Suprapubic skin (tissue), 4 donors: ENCODE measurements around the gene COL25A1. TPM values are rescaled to one million over a fixed set of nuclear protein-coding genes. Genes with fewer than 3 reads are reported as not detected.

Experiments
- DNase-seq, 2 donors: peaks; one replicate each; pipeline ENCODE4 v3.0.0-alpha.2; 2019; ENCODE audit warnings: low spot score in 2 of 2
- H3K27ac ChIP-seq: fragments of 200-600 bp; sonication (generic); one replicate; pipeline ENCODE4 v1.5.1; 2019
- H3K27me3 ChIP-seq: fragments of 200-600 bp; sonication (generic); one replicate; pipeline ENCODE4 v1.5.1; 2019
- H3K36me3 ChIP-seq: fragments of 200-600 bp; sonication (generic); one replicate; pipeline ENCODE4 v1.5.1; 2019
- H3K4me1 ChIP-seq: fragments of 200-600 bp; sonication (generic); one replicate; pipeline ENCODE4 v1.5.1; 2019
- H3K4me3 ChIP-seq: fragments of 200-600 bp; sonication (generic); one replicate; pipeline ENCODE4 v1.5.1; 2019; ENCODE audit warnings: mild to moderate bottlenecking
- H3K9me3 ChIP-seq: fragments of 200-600 bp; sonication (generic); one replicate; pipeline ENCODE4 v1.5.1; 2019
- CTCF ChIP-seq, 2 donors: fragments of 200-600 bp in 1 of 2; fragments of 450-650 bp in 1 of 2; sonication (generic) in 1 of 2; IDR thresholded peaks; one replicate each; pipeline ENCODE4 v1.5.1; 2016 to 2019; ENCODE audit warnings: antibody characterized with exemption in 2 of 2, mild to moderate bottlenecking in 1 of 2, moderate library complexity in 1 of 2
- EP300 ChIP-seq: sonication (generic); formaldehyde crosslinking; IDR thresholded peaks from one replicate; pipeline ENCODE4 v1.6.1; 2017; ENCODE audit warnings: antibody characterized with exemption
- POLR2A ChIP-seq, 2 donors: fragments of 450-650 bp; IDR thresholded peaks; one replicate each; pipeline ENCODE4 v1.6.1; 2017; ENCODE audit warnings: antibody characterized with exemption in 2 of 2, mild to moderate bottlenecking in 2 of 2, moderate library complexity in 2 of 2
- POLR2AphosphoS5 ChIP-seq, 3 donors: sonication (generic); formaldehyde crosslinking; IDR thresholded peaks; one replicate each; pipeline ENCODE4 v1.6.1; 2017; ENCODE audit warnings: antibody characterized with exemption in 3 of 3
- WGBS: methylation state at CpG from one replicate; pipeline ENCODE4 v1.1.5; 2018; 5-methylcytosine and 5-hydroxymethylcytosine counted together
- total RNA-seq, 4 donors: library from RNA; depleted of rRNA; stranded (reverse); fragments of >200 nt; gene quantifications; one replicate each; pipeline ENCODE4 v1.1.0, GENCODE V29; 2016

The COL25A1 gene
- total RNA-seq, 4 donors from 2014 or later: 0.30 to 1.4 (median 1.0) TPM

GRCh38 chr4:108831886-108832285 is 470.6 kb downstream of the COL25A1 start:
- Histone ChIP-seq H3K4me3 (no peak overlapping the region), H3K4me1 (no peaks in the 10 kb centered on the region), H3K27me3 (no peaks in the 10 kb centered on the region), H3K27ac (no peak overlapping the region), H3K36me3 (no peaks in the 10 kb centered on the region), H3K9me3 (no peaks in the 10 kb centered on the region)
- TF ChIP-seq CTCF (IDR thresholded peaks at IDR 0.05) (no peak), POLR2A (IDR thresholded peaks at IDR 0.05) (no peak), EP300 (no peak), POLR2AphosphoS5 (IDR thresholded peaks at IDR 0.05) (no peak)
- 24% methylated on average over 3 of the region's 3 CpGs for WGBS
- DNase-seq: no peak

- 96% methylated on average over 1 of the region's 1 CpG for WGBS
- DNase-seq: no peak
- no peak for TF ChIP-seq POLR2AphosphoS5 (IDR thresholded peaks at IDR 0.05)
- no peak for TF ChIP-seq POLR2A (IDR thresholded peaks at IDR 0.05)
- no peak for TF ChIP-seq EP300
- TF ChIP-seq CTCF (IDR thresholded peaks at IDR 0.05): no peak
Observed at GRCh38 chr4:108831291-108831690, 471.2 kb downstream of the COL25A1 start.

GRCh38 chr4:108830509-108831244 is 471.8 kb downstream of the COL25A1 start:
- no peak for TF ChIP-seq EP300
- no peak for TF ChIP-seq CTCF (IDR thresholded peaks at IDR 0.05)
- TF ChIP-seq POLR2AphosphoS5 (IDR thresholded peaks at IDR 0.05): no peak
- TF ChIP-seq POLR2A (IDR thresholded peaks at IDR 0.05): no peak
- no peaks in the 10 kb centered on the region for H3K27me3 ChIP-seq
- H3K4me1 ChIP-seq: no peaks in the 10 kb centered on the region
- no peaks in the 10 kb centered on the region for H3K36me3 ChIP-seq
- no peaks in the 10 kb centered on the region for H3K9me3 ChIP-seq
- 39% methylated on average over 4 of the region's 4 CpGs for WGBS
- DNase-seq: no peak
- no peak overlapping the region for H3K4me3 ChIP-seq
- no peak overlapping the region for H3K27ac ChIP-seq

More at GRCh38 chr4:108831291-108831690, 471.2 kb downstream of the COL25A1 start:
- Histone ChIP-seq H3K36me3 (no peaks in the 10 kb centered on the region), H3K27me3 (no peaks in the 10 kb centered on the region), H3K4me3 (no peak overlapping the region), H3K9me3 (no peaks in the 10 kb centered on the region), H3K27ac (no peak overlapping the region), H3K4me1 (no peaks in the 10 kb centered on the region)

DNA sequence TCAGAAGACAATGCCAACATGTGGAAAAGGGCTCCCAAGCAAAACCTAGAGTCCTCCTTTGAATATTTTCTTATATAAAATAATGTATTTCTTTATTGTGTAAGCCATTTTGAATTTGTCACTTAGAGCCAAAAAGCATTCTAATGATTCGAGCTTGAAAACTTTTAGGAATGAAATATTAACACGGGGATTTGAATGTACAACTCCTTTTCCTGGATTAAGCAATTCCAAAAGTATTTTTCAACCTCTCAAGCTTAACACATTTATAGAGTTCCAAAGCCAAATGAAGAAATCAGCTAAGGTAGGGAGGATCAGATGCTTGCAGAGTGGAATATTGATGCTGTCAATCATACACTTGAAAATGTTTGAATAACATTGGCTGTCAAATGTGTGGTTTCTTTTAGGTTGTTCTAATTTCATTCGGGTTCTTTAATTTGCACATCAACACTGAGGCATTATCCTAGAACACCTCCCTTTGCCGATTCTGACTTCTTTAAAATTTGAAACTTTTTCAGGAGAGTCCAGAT is 472.4 kb downstream of the COL25A1 start:
- no peaks in the 10 kb centered on the region for H3K27me3 ChIP-seq
- no peak for TF ChIP-seq POLR2AphosphoS5 (IDR thresholded peaks at IDR 0.05)
- no peak for TF ChIP-seq CTCF (IDR thresholded peaks at IDR 0.05)
- TF ChIP-seq EP300: no peak
- no peak for TF ChIP-seq POLR2A (IDR thresholded peaks at IDR 0.05)
- H3K27ac ChIP-seq: no peak overlapping the region
- H3K4me3 ChIP-seq: no peak overlapping the region
- H3K9me3 ChIP-seq: no peaks in the 10 kb centered on the region
- no peaks in the 10 kb centered on the region for H3K36me3 ChIP-seq
- no peaks in the 10 kb centered on the region for H3K4me1 ChIP-seq
- WGBS: 69% methylated on average over 4 of the region's 4 CpGs
- DNase-seq: no peak

GRCh38 chr4:108828620-108829019 is 473.8 kb downstream of the COL25A1 start:
- no peak for TF ChIP-seq EP300
- no peak for TF ChIP-seq CTCF (IDR thresholded peaks at IDR 0.05)
- TF ChIP-seq POLR2AphosphoS5 (IDR thresholded peaks at IDR 0.05): no peak
- no peaks in the 10 kb centered on the region for H3K9me3 ChIP-seq
- DNase-seq: no peak
- no peaks in the 10 kb centered on the region for H3K36me3 ChIP-seq
- no peaks in the 10 kb centered on the region for H3K4me1 ChIP-seq
- no peak overlapping the region for H3K4me3 ChIP-seq
- H3K27me3 ChIP-seq: no peaks in the 10 kb centered on the region
- no peak overlapping the region for H3K27ac ChIP-seq
- 34% methylated on average over 3 of the region's 3 CpGs for WGBS
